NCI-H510A treated with DMSO at 0.1 percent for 48 hours (cell line): ENCODE results near the gene CCHCR1.
A peak's percentile ranks its signal among the peaks of the same experiment; 100 is the strongest.

Source experiments
- DNase-seq: peaks from one replicate; lab custom pipeline; 2025; lab: John Stamatoyannopoulos, UW

Gene CCHCR1

DNA sequence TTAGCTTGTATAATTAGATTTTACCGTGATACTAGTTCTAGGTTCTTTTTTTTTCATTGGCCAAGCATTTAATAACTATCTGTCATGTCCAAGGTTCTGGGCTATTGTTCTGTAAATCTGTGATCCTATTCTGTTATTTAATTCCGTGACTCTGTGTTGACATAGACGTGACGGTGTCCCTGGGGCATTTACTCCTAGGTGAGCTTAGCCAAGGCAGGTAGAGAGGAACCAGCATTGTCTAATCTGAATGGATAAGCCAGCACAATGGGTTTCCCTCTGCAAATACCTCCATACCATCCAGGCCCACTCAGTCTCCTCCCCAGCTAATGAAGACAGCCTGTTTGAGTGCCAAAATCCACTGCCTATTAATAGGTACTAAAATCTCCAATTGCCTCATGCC lies 28.5 kb downstream of the CCHCR1 start:
- DNase-seq: no peak

- peak; percentile 65 for DNase-seq
Measured at GRCh38 chr6:31128093-31128676, 29.4 kb downstream of the CCHCR1 start.

DNA sequence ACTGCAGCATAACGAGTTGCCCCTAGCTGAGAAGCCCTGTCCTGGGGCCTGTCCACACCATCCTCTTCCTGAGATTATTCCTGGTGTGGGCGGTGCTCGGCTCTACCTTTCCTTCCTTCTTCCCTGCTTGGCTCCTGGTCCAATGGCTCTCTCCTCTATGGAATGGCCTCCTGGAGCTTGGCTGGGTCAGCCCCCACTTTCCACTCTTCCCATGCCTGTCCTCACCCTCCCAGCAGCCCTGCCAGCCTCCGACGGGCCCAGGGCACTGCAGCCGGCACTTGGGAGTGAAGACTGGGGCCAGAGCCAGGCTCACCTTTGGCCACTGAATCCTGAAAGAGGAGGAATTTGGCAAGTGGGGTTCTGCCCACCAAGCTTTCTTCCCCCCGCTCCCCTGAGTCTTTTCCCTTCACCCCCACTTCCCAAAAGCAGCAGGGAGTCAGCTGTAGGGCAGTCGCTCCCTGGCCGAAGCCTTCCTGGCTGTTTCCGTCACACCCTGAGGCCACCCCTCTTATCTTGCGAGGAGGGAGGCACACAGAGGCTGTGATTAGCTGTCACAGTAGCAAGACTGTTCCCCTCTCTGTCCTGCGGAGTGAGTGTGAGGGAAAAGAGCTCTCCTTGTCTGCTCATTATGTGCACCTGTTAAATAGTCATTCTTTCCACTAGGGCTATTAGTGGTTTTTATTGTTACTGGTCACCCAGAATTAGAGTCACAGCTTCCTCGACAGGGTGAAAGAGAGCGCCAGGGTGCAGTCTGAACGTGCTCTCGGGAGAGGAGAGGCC lies 31.0 kb downstream of the CCHCR1 start:
- DNase-seq: no peak

GRCh38 chr6:31125586-31126363 lies 31.8 kb downstream of the CCHCR1 start:
- no peak for DNase-seq

- no peak for DNase-seq
Measured at GRCh38 chr6:31125162-31125561, 32.4 kb downstream of the CCHCR1 start.

GRCh38 chr6:31122791-31123706 lies 34.6 kb downstream of the CCHCR1 start:
- no peak for DNase-seq

- no peak for DNase-seq
Measured at GRCh38 chr6:31121131-31121790, 36.3 kb downstream of the CCHCR1 start.

DNA sequence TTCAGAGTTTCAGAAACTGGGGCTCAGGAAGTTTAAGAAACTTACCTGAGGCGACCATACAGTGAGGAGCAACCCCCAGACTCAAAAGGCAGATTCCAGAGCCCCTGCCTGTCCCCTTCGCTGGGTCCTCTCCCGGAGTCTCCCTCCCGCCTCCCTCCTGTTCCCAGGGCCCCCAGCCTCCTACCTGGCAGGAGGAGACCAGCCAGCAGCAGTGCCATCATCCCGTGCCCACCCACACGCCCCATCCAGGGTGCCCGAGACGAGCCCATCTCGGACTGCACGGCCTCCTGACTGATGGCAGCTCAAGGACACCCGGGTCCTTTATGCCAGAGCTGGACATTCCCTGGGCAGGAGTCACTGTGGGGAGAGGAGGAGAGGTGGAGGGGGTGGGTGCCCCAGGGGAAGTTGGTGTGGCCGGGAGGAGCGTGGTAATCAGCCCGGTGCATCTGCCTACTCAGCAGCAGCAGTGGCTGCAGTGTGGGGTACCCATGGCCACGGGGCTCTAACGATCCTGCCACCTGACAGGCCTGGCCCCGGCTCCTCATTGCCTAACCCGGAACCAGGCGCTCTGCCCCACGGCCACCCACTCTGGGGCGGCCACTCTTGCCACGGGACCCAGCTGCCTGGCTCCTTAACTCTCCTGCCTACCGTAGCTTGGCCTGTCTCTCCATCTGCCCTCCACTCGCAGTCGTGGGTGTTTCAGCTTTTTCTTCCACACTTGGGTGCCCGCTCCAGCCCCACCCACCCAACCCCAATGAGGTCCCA lies 37.3 kb downstream of the CCHCR1 start, which contains the start of gene CDSN:
CDSN (minus strand) TSS at position 296 of the 765 bp plus-strand sequence; CDS start at position 269, 27 bp downstream.
- DNase-seq: no peak

- DNase-seq: no peak
Measured at GRCh38 chr6:31118178-31118577, 39.4 kb downstream of the CCHCR1 start.

DNA sequence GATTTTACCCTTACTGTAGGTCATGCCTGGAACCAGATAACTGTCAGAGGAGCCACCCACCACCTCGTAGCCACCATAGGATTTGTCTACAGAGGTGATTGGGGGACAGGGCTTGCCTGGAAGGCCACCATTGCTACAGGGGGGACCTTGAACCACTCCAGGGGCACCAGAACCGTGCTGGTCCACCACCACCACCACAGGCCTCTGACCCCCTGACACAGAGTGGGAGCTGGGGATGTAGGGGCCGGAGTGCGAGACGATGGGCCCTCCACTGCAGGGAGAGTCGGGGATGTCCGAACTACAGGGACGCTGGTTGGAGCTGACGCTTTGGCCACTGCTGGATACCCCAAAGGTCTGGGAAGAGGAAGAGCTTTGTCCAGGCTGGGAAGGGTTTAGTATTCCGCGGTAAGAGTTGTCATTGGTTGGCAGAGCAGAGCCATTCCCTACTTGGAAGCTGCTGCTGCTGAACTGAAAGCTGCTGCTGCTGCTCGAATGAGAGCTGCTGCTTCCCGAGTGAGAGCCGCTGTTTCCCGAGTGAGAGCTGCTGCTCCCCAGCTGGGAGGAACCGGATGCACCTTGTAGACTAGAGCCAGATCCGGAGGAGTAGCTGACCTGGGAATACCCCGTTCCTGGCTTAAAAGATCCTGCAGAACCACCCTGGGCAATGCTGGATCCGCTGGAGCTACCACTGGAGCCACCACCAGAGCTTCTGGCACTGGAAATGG lies 40.8 kb downstream of the CCHCR1 start:
- DNase-seq: no peak

GRCh38 chr6:31115941-31116560 lies 41.6 kb downstream of the CCHCR1 start:
- DNase-seq: no peak

GRCh38 chr6:31114970-31115849 lies 42.4 kb downstream of the CCHCR1 start:
- DNase-seq: no peak

GRCh38 chr6:31114541-31114878 lies 43.1 kb downstream of the CCHCR1 start, which contains the start of gene PSORS1C1:
Gene PSORS1C1, plus strand, starts transcription at chr6:31114800. Its CDS starts 14,833 bp downstream, at chr6:31129633.
- DNase-seq: no peak

DNA sequence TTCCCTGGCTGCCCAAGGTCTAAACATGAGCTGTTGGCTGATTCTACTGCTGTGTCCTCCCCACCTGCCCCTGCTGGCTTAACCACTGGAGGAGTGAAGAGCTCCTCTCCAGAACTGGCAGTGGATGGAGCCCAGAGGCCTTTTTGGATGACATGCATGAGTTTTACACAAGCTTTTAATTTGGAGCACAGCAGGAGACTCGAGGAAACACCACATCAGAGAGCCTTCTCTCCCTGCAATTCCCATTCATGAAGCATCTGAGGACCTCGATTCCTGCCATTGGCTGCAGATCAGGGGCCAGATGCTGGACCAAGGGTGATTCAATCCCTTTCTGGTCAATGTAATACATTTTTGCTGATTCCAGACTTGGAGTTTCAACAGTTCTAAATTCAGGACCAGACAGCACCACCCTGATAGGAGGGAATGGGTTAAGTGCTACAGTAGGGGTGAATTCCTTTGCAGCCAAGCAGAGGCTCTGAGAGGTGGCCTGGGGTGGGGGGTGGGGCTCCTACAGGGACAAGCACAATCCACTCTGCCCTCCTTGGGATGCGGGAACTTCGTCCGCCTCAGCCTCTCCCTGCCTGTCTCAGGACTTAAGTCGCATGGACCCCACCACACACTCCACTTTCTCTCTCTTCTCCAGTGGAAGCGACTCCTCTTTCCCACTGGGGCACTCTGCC lies 43.6 kb downstream of the CCHCR1 start:
- DNase-seq: no peak

- no peak for DNase-seq
Measured at GRCh38 chr6:31112478-31112877, 45.1 kb downstream of the CCHCR1 start, which contains the start of gene C6orf15. Gene C6orf15, minus strand, starts transcription at chr6:31112575. Its CDS starts 20 bp downstream, at chr6:31112555.

DNA sequence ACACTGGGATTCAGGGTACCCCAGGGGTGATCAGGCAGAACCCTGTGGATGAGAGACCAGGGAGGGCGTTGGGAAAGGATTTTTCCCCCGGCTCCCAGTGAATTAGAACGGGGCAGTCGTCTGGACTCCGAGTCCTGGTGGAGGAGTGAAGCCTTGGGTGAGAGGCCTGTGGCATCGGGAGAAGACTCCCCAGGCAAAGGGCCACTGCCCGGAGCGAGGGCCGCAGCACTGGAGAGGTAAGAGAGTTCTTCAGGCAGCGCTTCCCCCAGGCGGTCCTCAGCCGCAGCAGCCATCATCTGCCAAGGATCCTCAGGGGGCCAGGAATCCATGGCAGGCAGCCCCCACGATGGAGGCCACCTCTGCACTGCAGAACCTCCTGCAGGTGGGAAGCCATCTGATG lies 45.9 kb downstream of the CCHCR1 start:
- DNase-seq: no peak

- no peak for DNase-seq
Measured at GRCh38 chr6:31110825-31111582, 46.6 kb downstream of the CCHCR1 start.
